Uterus (tissue), 2 donors: ENCODE results near the gene TUBA3C.

Experiments used
- POLR2A ChIP-seq, 2 donors: fragments of 450-650 bp; IDR thresholded peaks; one replicate each; pipeline ENCODE4 v1.6.1; 2016; ENCODE audit warnings: antibody characterized with exemption in 2 of 2, mild to moderate bottlenecking in 1 of 2, moderate library complexity in 1 of 2
- TF ChIP-seq, protein P1 (sequence below), 4 experiments: fragments of 200-600 bp in 2 of 4; fragments of 450-650 bp in 2 of 4; sonication (generic) in 2 of 4; IDR thresholded peaks; one replicate each; pipeline ENCODE4 v1.5.1; 2016 to 2019; ENCODE audit warnings: antibody characterized with exemption in 4 of 4, mild to moderate bottlenecking in 2 of 4, moderate library complexity in 1 of 4

DNA sequence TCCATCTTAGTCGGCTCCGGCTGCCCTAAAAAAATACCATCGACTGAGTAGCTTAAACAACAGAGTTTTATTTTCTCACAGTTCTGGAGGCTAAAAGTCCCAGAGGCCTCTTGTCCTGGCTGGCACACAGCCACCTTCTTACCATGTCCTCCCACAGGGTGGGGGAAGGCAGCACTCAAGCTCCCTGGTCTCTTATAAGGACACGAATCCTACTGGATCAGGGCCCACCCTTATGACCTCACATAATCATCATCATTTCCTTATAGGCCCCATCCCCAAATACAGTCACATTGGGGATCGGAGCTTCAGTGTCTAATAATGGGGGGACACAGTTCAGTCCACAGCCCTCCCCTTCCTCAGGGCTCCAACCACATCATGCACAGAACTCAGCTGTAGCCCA lies 2.6 kb upstream of the TUBA3C start:
- TF ChIP-seq, protein P1, sequence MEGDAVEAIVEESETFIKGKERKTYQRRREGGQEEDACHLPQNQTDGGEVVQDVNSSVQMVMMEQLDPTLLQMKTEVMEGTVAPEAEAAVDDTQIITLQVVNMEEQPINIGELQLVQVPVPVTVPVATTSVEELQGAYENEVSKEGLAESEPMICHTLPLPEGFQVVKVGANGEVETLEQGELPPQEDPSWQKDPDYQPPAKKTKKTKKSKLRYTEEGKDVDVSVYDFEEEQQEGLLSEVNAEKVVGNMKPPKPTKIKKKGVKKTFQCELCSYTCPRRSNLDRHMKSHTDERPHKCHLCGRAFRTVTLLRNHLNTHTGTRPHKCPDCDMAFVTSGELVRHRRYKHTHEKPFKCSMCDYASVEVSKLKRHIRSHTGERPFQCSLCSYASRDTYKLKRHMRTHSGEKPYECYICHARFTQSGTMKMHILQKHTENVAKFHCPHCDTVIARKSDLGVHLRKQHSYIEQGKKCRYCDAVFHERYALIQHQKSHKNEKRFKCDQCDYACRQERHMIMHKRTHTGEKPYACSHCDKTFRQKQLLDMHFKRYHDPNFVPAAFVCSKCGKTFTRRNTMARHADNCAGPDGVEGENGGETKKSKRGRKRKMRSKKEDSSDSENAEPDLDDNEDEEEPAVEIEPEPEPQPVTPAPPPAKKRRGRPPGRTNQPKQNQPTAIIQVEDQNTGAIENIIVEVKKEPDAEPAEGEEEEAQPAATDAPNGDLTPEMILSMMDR (IDR thresholded peaks at IDR 0.05) = no peak
- no peak for TF ChIP-seq POLR2A (IDR thresholded peaks at IDR 0.05)
